H1 (cell line): ENCODE measurements around the gene MXI1. TPM values are rescaled to one million over a fixed set of nuclear protein-coding genes. Genes with fewer than 3 reads are reported as not detected.
A peak's percentile ranks its signal among the peaks of the same experiment; 100 is the strongest.

Source experiments
- CTCF ChIA-PET: fragments of 300-600 bp; sonication (Branson Sonifier 250); formaldehyde crosslinking; loops from one replicate; lab custom pipeline; 2021; ENCODE audit not compliant: partially characterized antibody; lab: Charles Lee
- POLR2A ChIA-PET: fragments of 300-600 bp; sonication (Branson Sonifier 250); formaldehyde crosslinking; loops from one replicate; lab custom pipeline; 2021; ENCODE audit warnings: inconsistent platforms; ENCODE audit not compliant: partially characterized antibody; lab: Charles Lee
- DNase-seq, 2 experiments: peaks; one replicate each; pipeline versions ENCODE4 v3.0.0 to v3.0.0-alpha.2; 2010 to 2022; ENCODE audit warnings: low spot score in 2 of 2, low read depth in 1 of 2, mixed read lengths in 1 of 2
- FAIRE-seq: peaks from 2 replicates; lab custom pipeline; 2011; peaks lifted over from hg19 to GRCh38; lab: Jason Lieb, UNC
- H2AFZ ChIP-seq: 2 replicates; pipeline ENCODE4 v1.8.1; 2012; ENCODE audit warnings: low read length, inconsistent platforms
- H2AK5ac ChIP-seq: 2 replicates; pipeline ENCODE4 v1.6.1; 2013; ENCODE audit warnings: low read depth, low read length
- H2BK120ac ChIP-seq: replicated peaks from 2 replicates; pipeline ENCODE3; 2013; ENCODE audit warnings: low read depth, low read length, inconsistent platforms
- H2BK12ac ChIP-seq: 2 replicates; pipeline ENCODE4 v1.6.1; 2013; ENCODE audit warnings: low read depth, low read length
- H2BK15ac ChIP-seq: 2 replicates; pipeline ENCODE4 v1.6.1; 2013; ENCODE audit warnings: low read length
- H2BK20ac ChIP-seq: 2 replicates; pipeline ENCODE4 v1.6.1; 2013; ENCODE audit warnings: low read length
- H2BK5ac ChIP-seq: 2 replicates; pipeline ENCODE4 v1.6.1; 2013; ENCODE audit warnings: low read depth, low read length
- H3K14ac ChIP-seq: 2 replicates; pipeline ENCODE4 v1.6.1; 2013; ENCODE audit warnings: inconsistent platforms; ENCODE audit not compliant: insufficient read length
- H3K18ac ChIP-seq: 2 replicates; pipeline ENCODE4 v1.6.1; 2013; ENCODE audit warnings: low read length; ENCODE audit errors: extremely low read depth
- H3K23ac ChIP-seq: 2 replicates; pipeline ENCODE4 v1.6.1; 2013; ENCODE audit warnings: inconsistent platforms; ENCODE audit not compliant: insufficient read length
- H3K23me2 ChIP-seq: 2 replicates; pipeline ENCODE4 v1.6.1; 2013; ENCODE audit warnings: low read depth, low read length
- H3K27ac ChIP-seq: 2 replicates; pipeline ENCODE4 v1.6.1; 2011; ENCODE audit warnings: low read depth, low read length, inconsistent platforms
- H3K27me3 ChIP-seq, 4 experiments: replicated peaks in 1 of 4; 1 replicate in 1 of 4; 2 replicates in 3 of 4; pipeline versions ENCODE4 v1.6.1 to v1.8.1; 2011 to 2013; ENCODE audit warnings: low read length in 3 of 4, mild to moderate bottlenecking in 3 of 4, inconsistent platforms in 2 of 4, mixed read lengths in 2 of 4, moderate library complexity in 1 of 4; ENCODE audit not compliant: control insufficient read depth in 3 of 4, insufficient read depth in 3 of 4; ENCODE audit errors: extremely low read depth in 1 of 4
- H3K36me3 ChIP-seq, 4 experiments: 2 replicates each; pipeline versions ENCODE4 v1.6.1 to v1.8.1; 2011 to 2013; ENCODE audit warnings: mild to moderate bottlenecking in 4 of 4, low read length in 3 of 4, moderate library complexity in 2 of 4, control low read depth in 1 of 4, inconsistent platforms in 1 of 4; ENCODE audit not compliant: insufficient read depth in 4 of 4, control insufficient read depth in 2 of 4
- H3K4ac ChIP-seq: replicated peaks from 2 replicates; pipeline ENCODE3; 2013; ENCODE audit warnings: low read length, low read depth, mixed read lengths, inconsistent platforms; ENCODE audit not compliant: insufficient read length
- H3K4me1 ChIP-seq, 4 experiments: replicated peaks in 1 of 4; 1 replicate in 1 of 4; 2 replicates in 3 of 4; pipeline versions ENCODE4 v1.6.1 to v1.8.1; 2011 to 2013; ENCODE audit warnings: low read length in 3 of 4, inconsistent platforms in 2 of 4, mixed read lengths in 1 of 4; ENCODE audit not compliant: insufficient read depth in 4 of 4, control insufficient read depth in 3 of 4
- H3K4me2 ChIP-seq, 2 experiments: 2 replicates each; pipeline versions ENCODE4 v1.6.1 to v1.8.1; 2011 to 2013; ENCODE audit warnings: low read depth in 2 of 2, low read length in 2 of 2, control low read depth in 1 of 2, inconsistent platforms in 1 of 2, mild to moderate bottlenecking in 1 of 2; ENCODE audit not compliant: insufficient read depth in 1 of 2
- H3K4me3 ChIP-seq, 4 experiments: fragments of 200-600, 300-600 bp in 1 of 4; sonication (generic), shearing (Covaris generic), sonication (Bioruptor Twin) in 1 of 4; 2 replicates each; pipeline versions ENCODE4 v1.5.1 to v1.8.1; 2011 to 2016; ENCODE audit warnings: low read length in 4 of 4, low read depth in 3 of 4, control low read depth in 2 of 4, inconsistent platforms in 2 of 4, mild to moderate bottlenecking in 2 of 4, mixed read lengths in 1 of 4, moderate library complexity in 1 of 4; ENCODE audit not compliant: insufficient read depth in 2 of 4; ENCODE audit errors: extremely low read depth in 1 of 4
- H3K56ac ChIP-seq: replicated peaks from 2 replicates; pipeline ENCODE3; 2013; ENCODE audit warnings: low read depth, mild to moderate bottlenecking, mixed read lengths, low read length, inconsistent platforms; ENCODE audit not compliant: insufficient read length
- H3K79me1 ChIP-seq: 2 replicates; pipeline ENCODE4 v1.6.1; 2013; ENCODE audit warnings: low read depth, low read length, control low read depth
- H3K79me2 ChIP-seq, 2 experiments: 2 replicates each; pipeline versions ENCODE4 v1.6.1 to v1.8.1; 2012 to 2013; ENCODE audit warnings: low read length in 2 of 2, mild to moderate bottlenecking in 2 of 2, inconsistent platforms in 1 of 2; ENCODE audit not compliant: insufficient read depth in 2 of 2, control insufficient read depth in 1 of 2
- H3K9ac ChIP-seq, 4 experiments: replicated peaks in 1 of 4; 1 replicate in 1 of 4; 2 replicates in 3 of 4; pipeline versions ENCODE4 v1.6.1 to v1.8.1; 2011 to 2013; ENCODE audit warnings: low read depth in 3 of 4, low read length in 3 of 4, control low read depth in 2 of 4, mild to moderate bottlenecking in 2 of 4, moderate library complexity in 2 of 4, inconsistent platforms in 1 of 4; ENCODE audit errors: extremely low read depth in 1 of 4
- H3K9me3 ChIP-seq, 2 experiments: 2 replicates each; pipeline versions ENCODE4 v1.6.1 to v1.8.1; 2012 to 2013; ENCODE audit warnings: mild to moderate bottlenecking in 2 of 2, moderate library complexity in 2 of 2, control low read depth in 1 of 2, inconsistent platforms in 1 of 2, low read depth in 1 of 2, low read length in 1 of 2, mixed read lengths in 1 of 2; ENCODE audit not compliant: insufficient read depth in 2 of 2
- H4K20me1 ChIP-seq, 2 experiments: replicated peaks in 1 of 2; 2 replicates each; pipeline versions ENCODE3 to v1.8.1; 2011 to 2013; ENCODE audit warnings: inconsistent platforms in 2 of 2, low read length in 2 of 2, mild to moderate bottlenecking in 1 of 2; ENCODE audit not compliant: insufficient read depth in 2 of 2, control insufficient read depth in 1 of 2
- H4K5ac ChIP-seq: 2 replicates; pipeline ENCODE4 v1.6.1; 2013; ENCODE audit warnings: low read length, low read depth, mixed read lengths, inconsistent platforms; ENCODE audit not compliant: insufficient read length
- H4K8ac ChIP-seq: 2 replicates; pipeline ENCODE4 v1.8.0; 2013; ENCODE audit warnings: mild to moderate bottlenecking, moderate library complexity, low read length, inconsistent platforms; ENCODE audit not compliant: insufficient read depth; ENCODE audit errors: extremely low read depth
- H4K91ac ChIP-seq: replicated peaks from 2 replicates; pipeline ENCODE3; 2013; ENCODE audit warnings: low read length, mixed read lengths, inconsistent platforms; ENCODE audit not compliant: insufficient read length
- ATF2 ChIP-seq: IDR thresholded peaks from 2 replicates; pipeline ENCODE4 v1.6.1; 2012; ENCODE audit warnings: low read length, inconsistent platforms
- CREB1 ChIP-seq: IDR thresholded peaks from 2 replicates; pipeline ENCODE4 v1.6.1; 2012; ENCODE audit warnings: inconsistent platforms
- CTCF ChIP-seq, 3 experiments: IDR thresholded peaks; 1 replicate in 2 of 3; 2 replicates in 1 of 3; pipeline versions ENCODE4 v1.5.1 to v1.6.1; 2011; ENCODE audit warnings: low read length in 3 of 3, mild to moderate bottlenecking in 3 of 3, inconsistent platforms in 2 of 3, low read depth in 1 of 3, moderate library complexity in 1 of 3; ENCODE audit not compliant: insufficient read depth in 1 of 3; ENCODE audit errors: control extremely low read depth in 1 of 3
- HDAC2 ChIP-seq, 2 experiments: fragments of 300-600 bp in 1 of 2; sonication (generic) in 1 of 2; IDR thresholded peaks; 2 replicates each; pipeline ENCODE4 v1.6.1; 2011 to 2012; ENCODE audit warnings: low read depth in 2 of 2, low read length in 2 of 2, mild to moderate bottlenecking in 2 of 2, moderate library complexity in 2 of 2, borderline replicate concordance in 1 of 2, inconsistent platforms in 1 of 2
- HDAC6 ChIP-seq: IDR thresholded peaks from one replicate; pipeline ENCODE4 v1.7.1; 2012; ENCODE audit warnings: low read depth, mild to moderate bottlenecking, inconsistent platforms, low read length, moderate library complexity
- KDM5A ChIP-seq: fragments of 200-600 bp; IDR thresholded peaks from 2 replicates; pipeline ENCODE4 v1.7.1; 2012; ENCODE audit warnings: mild to moderate bottlenecking, low read length, inconsistent platforms, mixed read lengths
- SAP30 ChIP-seq: fragments of 300-600 bp; sonication (generic); IDR thresholded peaks from 2 replicates; pipeline ENCODE4 v1.7.1; 2012; ENCODE audit warnings: low read length, moderate library complexity, mild to moderate bottlenecking, inconsistent platforms; ENCODE audit not compliant: insufficient read depth, insufficient replicate concordance
- TCF12 ChIP-seq: IDR thresholded peaks from 2 replicates; pipeline ENCODE4 v1.6.1; 2011; ENCODE audit warnings: low read depth, mild to moderate bottlenecking, low read length
- ZNF274 ChIP-seq: IDR thresholded peaks from 2 replicates; pipeline ENCODE4 v1.7.0; 2012; ENCODE audit warnings: low read length, borderline replicate concordance; ENCODE audit errors: extremely low read depth
- WGBS, 2 experiments: shearing (Covaris generic) in 1 of 2; methylation state at CpG; one replicate each; pipeline versions ENCODE4 v1.1.6 to v1.1.7; 2013 to 2015; ENCODE audit warnings: low lambda C conversion rate in 2 of 2, mixed read lengths in 2 of 2, inconsistent platforms in 1 of 2, low coverage in 1 of 2, missing lambda C conversion rate in 1 of 2; ENCODE audit not compliant: insufficient replicate concordance in 2 of 2, insufficient coverage in 1 of 2, insufficient read length in 1 of 2; ENCODE audit errors: extremely low coverage in 1 of 2, missing lambda C conversion rate in 1 of 2; 5-methylcytosine and 5-hydroxymethylcytosine counted together
- polyA plus RNA-seq, 7 experiments: library from polyadenylated mRNA; depleted of rRNA in 3 of 7; stranded (reverse) in 5 of 7; unstranded in 2 of 7; fragments of >200 nt in 5 of 7; fragments of 200-250 nt in 2 of 7; gene quantifications; 1 replicate in 5 of 7; 2 replicates in 1 of 7; 4 replicates in 1 of 7; pipeline versions ENCODE4 v1.2.1 to v1.2.3, GENCODE V29; 2011 to 2013; ENCODE audit warnings: missing spikeins in 2 of 7, mixed read lengths in 2 of 7
- total RNA-seq: library from RNA; stranded (reverse); fragmentation: NEBNext Ultra II Directional; extraction: Animal tissue kit (Norgen Biotek cat#: 25700); gene quantifications from 2 replicates; pipeline ENCODE4 v1.2.1, GENCODE V29; 2021

MXI1 gene
- total and polyA plus RNA-seq, 2 of the 8 experiments (the other 6 are each of a cell fraction or from before 2014, with no cell fraction given) = 5.7 to 8.8 TPM

- H3K4me3 ChIP-seq = no peak overlapping the region
- H2BK5ac ChIP-seq = no peak overlapping the region
- no peak overlapping the region for H2AFZ ChIP-seq
- no peak overlapping the region for H3K14ac ChIP-seq
- no peak overlapping the region for H3K23ac ChIP-seq
- peaks cover 0 to 39% (median 9%) of the 10 kb centered on the region in 4 experiments; a peak in 4 of 8 replicates for H3K36me3 ChIP-seq
- no peaks in the 10 kb centered on the region for H3K27me3 ChIP-seq
- no peak overlapping the region for H3K9ac ChIP-seq
- no peak overlapping the region for H3K18ac ChIP-seq
- H3K79me2 ChIP-seq = no peaks in the 10 kb centered on the region
- H3K4ac ChIP-seq = no peak overlapping the region
- no peak overlapping the region for H2BK20ac ChIP-seq
- no peaks in the 10 kb centered on the region for H3K23me2 ChIP-seq
- H3K4me1 ChIP-seq = peaks cover 0 to 3% (median 2%) of the 10 kb centered on the region in 4 experiments; a peak in 3 of 7 replicates
- DNase-seq (no peak), FAIRE-seq (peak; percentile 74)
- H3K9me3 ChIP-seq = no peaks in the 10 kb centered on the region
- no peak overlapping the region for H2BK15ac ChIP-seq
- H2AK5ac ChIP-seq = no peak overlapping the region
- no peak overlapping the region for H3K27ac ChIP-seq
- H3K56ac ChIP-seq = no peak overlapping the region
- H4K8ac ChIP-seq = no peak overlapping the region
- ChIA-PET POLR2A (interaction anchor here (0.6 to 5.1 kb wide), 6 partner anchors 10 to 364 kb away, joined by 3 to 31 read pairs (median 4); no protein-coding TSS in a partner anchor), CTCF (interaction anchor here (1.3 kb wide), 1 partner anchor 17 kb away, joined by 3 read pairs; no protein-coding TSS in a partner anchor)
- no peak overlapping the region for H3K4me2 ChIP-seq
- H4K20me1 ChIP-seq = peaks cover 0 to 6% of the 10 kb centered on the region in 2 experiments
- no peaks in the 10 kb centered on the region for H3K79me1 ChIP-seq
- no peak overlapping the region for H4K5ac ChIP-seq
- WGBS, 2 experiments = 85% methylated on average over 2 of the region's 2 CpGs; no CpG with 5 or more reads in 1 of the 2 experiments
- H4K91ac ChIP-seq = no peak overlapping the region
- H2BK12ac ChIP-seq = no peak overlapping the region
- H2BK120ac ChIP-seq = no peak overlapping the region
- TF ChIP-seq CREB1 (no peak), SAP30 (no peak), CTCF (IDR thresholded peaks at IDR 0.05; ENCODE audit: control extremely low read depth in 1 of 3, insufficient read depth in 1 of 3, low read depth in 1 of 3, low read length in 3 of 3) (no peak), ZNF274 (no peak), HDAC6 (no peak), ATF2 (no peak), KDM5A (no peak), TCF12 (no peak), HDAC2 (IDR thresholded peaks at IDR 0.05; ENCODE audit: borderline replicate concordance in 1 of 2, low read depth in 2 of 2, low read length in 2 of 2) (no peak)
Observed at GRCh38 chr10:110286841-110287240, 79.4 kb downstream of the MXI1 start.
